ENCODE data around the gene TPST1.
"Not testable (repeated sequence)": the region's sequence is repeated elsewhere in the genome, so short reads cannot be mapped to it uniquely, and the experiment has no call there.

The TPST1 gene

GRCh38 chr7:66283003-66283920 lies 78.1 kb downstream of the TPST1 start:
- no peak for DNase-seq (ENCODE audit: low read depth)

- no peak for DNase-seq (ENCODE audit: low read depth)
Observed at GRCh38 chr7:66296001-66296521, 90.9 kb downstream of the TPST1 start.

DNA sequence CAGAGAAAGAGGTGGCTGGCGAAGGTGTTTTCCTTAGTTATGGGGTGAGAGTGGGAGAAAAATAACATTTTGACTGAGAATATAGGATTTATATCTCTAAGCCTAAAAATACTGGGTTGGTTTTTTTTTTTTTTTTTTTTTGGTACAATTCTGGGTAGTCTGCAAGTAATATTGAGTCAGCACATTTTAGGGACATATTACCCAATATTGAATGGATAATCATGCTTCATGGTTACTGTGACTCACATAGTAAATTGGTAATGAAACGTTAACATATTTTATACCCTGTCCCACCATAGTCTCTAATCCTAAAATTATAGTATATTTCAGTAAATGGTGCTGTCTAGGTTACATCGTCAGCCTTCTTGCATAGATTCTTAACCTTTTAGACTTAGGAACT lies 91.4 kb downstream of the TPST1 start:
- DNase-seq (ENCODE audit: low read depth): no peak

GRCh38 chr7:66297579-66297978 lies 92.4 kb downstream of the TPST1 start:
- DNase-seq (ENCODE audit: low read depth): no peak

DNA sequence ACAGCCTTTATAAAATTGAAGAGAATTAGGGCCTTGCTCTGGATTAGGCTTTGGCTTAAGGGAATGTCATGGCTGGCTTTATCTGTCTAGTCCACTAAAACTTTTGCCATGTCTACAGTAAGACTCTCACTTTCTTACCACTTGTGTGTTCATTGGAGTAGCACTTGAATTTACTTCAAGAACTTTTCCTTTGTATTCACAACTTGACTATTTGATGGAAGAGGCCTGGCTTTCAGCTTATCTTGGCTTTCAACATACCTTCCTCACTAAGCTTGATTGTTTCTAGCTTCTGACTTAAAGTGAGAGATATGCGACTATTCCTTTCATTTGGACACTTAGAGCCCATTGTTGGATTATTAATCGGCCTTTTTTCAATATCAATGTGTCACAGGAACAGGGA lies 96.1 kb downstream of the TPST1 start:
- DNase-seq (ENCODE audit: low read depth): no peak

DNA sequence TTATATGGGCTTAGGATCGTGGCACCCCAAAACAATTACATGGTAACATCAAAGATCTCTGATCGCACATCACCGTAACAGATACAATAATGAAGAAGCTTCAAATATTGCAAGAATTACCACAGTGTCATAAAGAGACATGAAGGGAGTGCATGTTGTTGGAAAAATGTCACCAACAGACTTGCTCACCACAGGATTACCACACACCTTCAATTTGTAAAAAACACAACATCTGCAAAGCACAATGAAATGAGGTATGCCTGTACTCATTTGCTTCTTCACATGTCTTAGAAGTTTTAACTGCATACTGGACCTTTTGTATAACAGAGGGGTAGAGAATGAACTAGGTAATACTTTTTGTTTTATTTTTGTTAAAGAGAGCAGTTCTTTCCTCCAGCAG lies 96.6 kb downstream of the TPST1 start:
- no peak for DNase-seq (ENCODE audit: low read depth)

- DNase-seq (ENCODE audit: low read depth): no peak
Observed at GRCh38 chr7:66303454-66304155, 98.5 kb downstream of the TPST1 start.

- DNase-seq (ENCODE audit: low read depth): no peak
Observed at GRCh38 chr7:66304536-66304935, 99.4 kb downstream of the TPST1 start.

DNA sequence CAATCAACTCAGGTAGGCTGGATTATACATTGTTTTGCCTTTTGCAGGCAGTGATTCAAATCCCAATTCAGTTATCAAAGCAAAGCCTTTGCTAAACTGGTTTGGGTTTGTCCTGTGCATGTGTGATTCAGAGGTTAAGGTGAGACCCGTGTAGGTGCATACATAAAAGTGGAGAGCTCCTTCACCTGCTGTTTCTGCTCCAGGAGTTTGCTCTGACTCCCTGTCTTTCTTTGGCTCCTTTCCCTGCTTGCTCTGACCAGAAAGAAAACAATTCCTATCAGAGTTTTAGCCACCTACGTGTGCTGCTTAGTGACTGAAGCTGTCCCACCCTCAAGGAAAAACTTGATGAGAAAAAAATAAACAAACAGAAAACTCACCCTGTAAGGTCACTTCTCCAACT lies 101.1 kb downstream of the TPST1 start:
- DNase-seq (ENCODE audit: low read depth): no peak

DNA sequence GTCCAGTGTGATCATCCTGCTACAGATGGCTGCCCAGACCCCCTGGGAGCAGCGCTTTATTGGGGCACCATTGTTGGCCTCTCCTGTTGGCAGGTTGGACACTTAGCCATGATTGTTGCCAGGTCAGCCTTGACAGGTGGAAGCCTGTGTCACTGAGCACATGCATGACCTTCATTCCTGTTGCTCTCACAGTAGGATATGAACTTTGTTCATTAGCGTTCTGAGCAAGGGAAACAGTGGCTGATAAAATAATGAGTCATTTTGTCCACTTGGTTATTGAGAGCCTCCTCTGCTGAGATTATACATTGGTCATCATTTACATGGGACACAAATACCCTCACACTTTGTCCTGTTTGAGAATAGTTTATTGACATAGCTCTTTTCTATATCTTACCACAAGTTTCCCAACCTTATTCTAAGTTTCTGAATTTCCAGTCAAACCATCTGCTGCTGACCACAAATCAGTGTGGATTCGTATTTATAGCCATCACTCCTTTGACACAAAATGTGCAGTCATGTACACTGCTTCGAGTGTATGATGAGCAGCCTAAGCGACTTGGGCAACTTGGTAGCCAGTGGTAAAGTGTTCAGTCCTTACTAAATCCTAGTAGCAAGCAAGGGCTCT lies 102.6 kb downstream of the TPST1 start:
- DNase-seq (ENCODE audit: low read depth): no peak

DNA sequence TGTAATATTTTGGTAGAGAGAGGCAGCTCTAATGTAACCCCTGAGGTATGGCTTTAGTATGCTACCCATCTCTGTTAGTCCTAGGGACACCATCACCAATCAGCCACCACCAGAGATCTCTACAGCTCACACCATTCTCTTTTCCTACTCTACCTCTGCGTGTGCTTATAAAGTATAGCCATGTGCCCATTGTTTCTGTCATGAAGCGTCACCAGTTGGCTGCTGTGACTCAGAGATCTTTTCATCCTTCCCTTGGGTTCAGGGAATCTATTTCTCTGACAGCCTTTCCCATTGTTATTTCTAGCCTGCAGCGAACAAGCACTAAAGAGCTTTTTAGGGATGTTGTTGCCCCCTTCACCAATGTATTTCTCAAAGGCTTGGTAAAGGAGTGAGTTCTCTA lies 103.3 kb downstream of the TPST1 start:
- no peak for DNase-seq (ENCODE audit: low read depth)

GRCh38 chr7:66310620-66311019 lies 105.5 kb downstream of the TPST1 start:
- DNase-seq (ENCODE audit: low read depth): no peak

GRCh38 chr7:66313886-66314568 lies 108.9 kb downstream of the TPST1 start:
- DNase-seq (ENCODE audit: low read depth): no peak

DNA sequence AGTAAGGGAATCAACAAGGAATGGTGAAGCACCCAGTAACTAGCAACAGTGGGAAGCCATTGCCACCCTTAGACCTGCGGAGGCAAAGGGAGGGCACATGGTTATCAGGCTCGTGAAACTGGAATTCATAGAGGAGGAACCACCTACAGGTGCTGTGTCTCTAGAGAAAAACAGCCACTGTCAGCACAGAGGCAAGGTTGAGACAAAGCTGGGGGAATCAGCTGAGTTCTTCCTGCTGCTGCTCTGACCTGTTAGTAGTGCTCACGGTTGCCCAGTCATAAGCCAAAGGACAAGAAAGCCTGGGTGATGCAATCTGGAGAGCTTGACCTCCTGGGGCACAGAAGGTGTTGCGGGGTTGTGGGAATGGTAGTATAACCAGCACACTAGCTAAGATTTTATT lies 110.1 kb downstream of the TPST1 start:
- no peak for DNase-seq (ENCODE audit: low read depth)

DNA sequence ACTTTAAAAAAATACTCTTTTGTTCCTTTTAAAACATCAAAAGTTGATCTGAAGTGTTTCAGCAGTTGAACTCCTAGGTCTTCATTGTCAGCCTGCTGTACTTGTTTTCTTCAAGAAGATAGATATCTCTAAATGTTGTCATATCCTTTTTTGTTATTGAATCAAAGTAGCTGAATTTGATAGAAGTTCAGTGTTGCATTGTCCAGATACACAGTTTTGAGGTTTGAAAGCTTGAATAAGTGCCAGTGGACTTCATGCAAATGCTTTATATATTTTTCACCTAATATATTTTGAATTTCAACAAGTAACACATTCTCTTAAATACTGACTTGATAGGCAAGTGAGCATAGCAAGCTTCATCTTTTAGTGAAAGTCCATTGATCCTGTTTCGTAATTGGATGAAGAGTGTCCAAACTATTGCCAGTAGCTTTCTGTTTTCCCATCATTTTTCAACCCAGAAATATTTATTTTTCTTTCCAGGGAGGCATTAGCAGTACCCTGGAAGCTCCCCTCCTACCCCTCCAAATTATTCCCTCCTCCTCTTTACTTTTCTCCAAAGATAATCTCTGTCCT lies 114.4 kb downstream of the TPST1 start:
- DNase-seq (ENCODE audit: low read depth): no peak

DNA sequence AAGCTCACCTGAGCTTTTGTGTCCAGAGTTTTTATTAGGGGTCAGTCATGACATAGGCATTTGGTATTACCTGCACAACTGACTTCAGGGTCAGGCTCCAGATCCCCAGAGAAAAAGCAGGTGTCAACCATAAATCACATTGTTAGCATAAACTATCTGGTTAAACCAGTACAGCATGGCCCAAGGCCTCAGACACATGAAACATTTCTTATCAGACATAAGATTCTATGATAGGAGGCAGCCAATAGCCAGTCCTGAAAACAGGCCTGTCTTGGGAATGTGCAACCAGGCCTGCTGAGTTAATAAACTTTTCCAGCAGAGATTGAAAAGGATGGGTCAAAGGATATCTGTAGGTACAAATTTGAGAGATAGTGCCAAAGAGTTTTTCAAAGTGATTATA lies 116.1 kb downstream of the TPST1 start:
- DNase-seq (ENCODE audit: low read depth): no peak

DNA sequence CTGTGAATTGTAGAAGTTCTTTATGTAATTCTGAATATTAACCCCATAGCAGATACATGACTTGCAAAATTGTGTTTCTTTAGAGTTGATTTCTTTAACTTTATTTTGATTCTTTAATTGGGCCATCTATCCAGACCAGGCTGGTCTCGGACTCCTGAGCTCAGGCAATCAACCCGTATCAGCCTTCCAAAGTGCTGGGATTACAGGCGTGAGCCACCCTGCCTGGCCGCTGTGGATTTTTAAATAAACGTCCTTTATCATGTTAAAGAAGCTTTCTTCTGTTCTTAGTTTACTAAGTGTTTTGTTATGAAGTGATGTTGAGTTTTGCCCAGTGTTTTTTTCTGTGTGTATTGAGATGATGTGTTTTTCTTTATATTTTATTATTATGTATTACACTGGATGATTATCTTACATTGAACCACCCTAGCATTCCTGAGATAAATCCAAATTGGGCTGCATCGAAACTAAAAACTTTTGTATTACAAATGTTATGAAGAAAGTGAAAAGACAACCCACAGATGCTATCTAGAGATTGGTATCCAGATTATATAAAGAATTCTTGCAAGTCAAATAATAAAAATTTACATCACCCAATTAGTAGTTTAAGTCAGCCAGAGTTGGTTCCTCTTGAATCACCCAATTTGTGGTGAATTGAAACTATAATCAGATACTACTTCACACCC lies 118.1 kb downstream of the TPST1 start:
- no peak for DNase-seq (ENCODE audit: low read depth)

GRCh38 chr7:66324985-66325384 lies 119.9 kb downstream of the TPST1 start:
- not testable (repeated sequence) for DNase-seq (ENCODE audit: low read depth)

GRCh38 chr7:66326501-66327215 lies 121.5 kb downstream of the TPST1 start:
- DNase-seq (ENCODE audit: low read depth): no peak

- DNase-seq (ENCODE audit: low read depth): no peak
Observed at GRCh38 chr7:66330961-66331360, 125.8 kb downstream of the TPST1 start.

- DNase-seq (ENCODE audit: low read depth): no peak
Observed at GRCh38 chr7:66331883-66332282, 126.7 kb downstream of the TPST1 start.

Measured in stimulated activated CD8-positive, alpha-beta memory T cell treated with anti-CD3 and anti-CD28 coated beads, Interleukin-15, amount 100 ng/mL, for 1 hour (primary cell).